Ovary (tissue), 9 donors: ENCODE measurements around the gene WASF1. TPM values are rescaled to one million over a fixed set of nuclear protein-coding genes. Genes with fewer than 3 reads are reported as not detected.
"Not testable (repeated sequence)": the region's sequence is repeated elsewhere in the genome, so short reads cannot be mapped to it uniquely, and the experiment has no call there.

Experiments
- DNase-seq, 5 donors: peaks; one replicate each; pipeline ENCODE4 v3.0.0-alpha.2; 2019 to 2020
- H3K27ac ChIP-seq, 2 donors: fragments of 200-600 bp; one replicate each; pipeline versions ENCODE4 v1.5.1 to v1.8.0; 2019 to 2022
- H3K27me3 ChIP-seq: fragments of 200-600 bp; one replicate; pipeline ENCODE4 v1.8.0; 2022
- H3K36me3 ChIP-seq: fragments of 200-600 bp; sonication (generic); one replicate; pipeline ENCODE4 v1.5.1; 2019
- H3K4me1 ChIP-seq: one replicate; pipeline ENCODE4 v1.8.1; 2013; ENCODE audit warnings: mild to moderate bottlenecking, moderate library complexity; ENCODE audit not compliant: insufficient read depth
- H3K4me3 ChIP-seq: fragments of 200-600 bp; sonication (generic); one replicate; pipeline ENCODE4 v1.5.1; 2017
- H3K9me3 ChIP-seq, 2 donors: fragments of 200-600 bp in 1 of 2; sonication (generic) in 1 of 2; one replicate each; pipeline versions ENCODE4 v1.5.1 to v1.8.1; 2013 to 2019; ENCODE audit warnings: mild to moderate bottlenecking in 1 of 2, moderate library complexity in 1 of 2
- CTCF ChIP-seq, 3 donors: fragments of 450-650 bp in 2 of 3; fragments of 200-600 bp in 1 of 3; IDR thresholded peaks; one replicate each; pipeline versions ENCODE4 v1.5.1 to v1.8.0; 2016 to 2022; ENCODE audit warnings: antibody characterized with exemption in 3 of 3, mild to moderate bottlenecking in 1 of 3
- EP300 ChIP-seq: sonication (generic); formaldehyde crosslinking; IDR thresholded peaks from one replicate; pipeline ENCODE4 v1.6.1; 2017; ENCODE audit warnings: antibody characterized with exemption
- POLR2A ChIP-seq: fragments of 450-650 bp; IDR thresholded peaks from one replicate; pipeline ENCODE4 v1.6.1; 2017; ENCODE audit warnings: antibody characterized with exemption, mild to moderate bottlenecking, moderate library complexity
- WGBS, 3 donors: extraction: QIAGEN DNeasy Blood & Tissue Kit in 1 of 3; methylation state at CpG; one replicate each; pipeline versions ENCODE4 v1.1.5 to v1.1.7; 2013 to 2017; 5-methylcytosine and 5-hydroxymethylcytosine counted together
- intact Hi-C, 4 donors: fragments of 100-400 bp; cut with DNase I; formaldehyde crosslinking; loops; one replicate each; pipeline versions ENCODE4 v1.11.0 to v1.15.1; 2022 to 2023
- polyA plus RNA-seq, 2 donors: library from polyadenylated mRNA; stranded (reverse); fragments of 200-250 nt in 1 of 2; fragments of 350-450 nt in 1 of 2; fragmentation: Illumina TruSeq in 1 of 2; extraction: RNeasy Lipid Tissue Mini Kit (QIAGEN cat#74804) in 1 of 2; gene quantifications; one replicate each; pipeline ENCODE4 v1.2.3, GENCODE V29; 2013 to 2014
- total RNA-seq, 7 donors: library from RNA; depleted of rRNA in 2 of 7; stranded (reverse); fragments of >200 nt in 2 of 7; fragmentation: NEBNext Ultra II Directional in 3 of 7; extraction: Animal tissue kit (Norgen Biotek cat#: 25700) in 3 of 7; gene quantifications; one replicate each; pipeline versions ENCODE4 v1.1.0 to v1.2.4, GENCODE V29; 2016 to 2023
- donor health status: DM: no; HTN: no; CAD: no; lungs with moderate emphysema.
- donor health status: DM: no; HTN: no; CAD: no.
- donor health status: Bipolar disorder and iron deficiency.
- donor health status: DM: yes; HTN: yes; CAD: no.
- donor health status: DM: no; HTN: no; CAD: no.
- donor health status: DM: yes; HTN: yes; CAD: no.

WASF1 gene
- total and polyA plus RNA-seq, 9 donors = 16.1 to 40.6 (median 22.5) TPM

DNA sequence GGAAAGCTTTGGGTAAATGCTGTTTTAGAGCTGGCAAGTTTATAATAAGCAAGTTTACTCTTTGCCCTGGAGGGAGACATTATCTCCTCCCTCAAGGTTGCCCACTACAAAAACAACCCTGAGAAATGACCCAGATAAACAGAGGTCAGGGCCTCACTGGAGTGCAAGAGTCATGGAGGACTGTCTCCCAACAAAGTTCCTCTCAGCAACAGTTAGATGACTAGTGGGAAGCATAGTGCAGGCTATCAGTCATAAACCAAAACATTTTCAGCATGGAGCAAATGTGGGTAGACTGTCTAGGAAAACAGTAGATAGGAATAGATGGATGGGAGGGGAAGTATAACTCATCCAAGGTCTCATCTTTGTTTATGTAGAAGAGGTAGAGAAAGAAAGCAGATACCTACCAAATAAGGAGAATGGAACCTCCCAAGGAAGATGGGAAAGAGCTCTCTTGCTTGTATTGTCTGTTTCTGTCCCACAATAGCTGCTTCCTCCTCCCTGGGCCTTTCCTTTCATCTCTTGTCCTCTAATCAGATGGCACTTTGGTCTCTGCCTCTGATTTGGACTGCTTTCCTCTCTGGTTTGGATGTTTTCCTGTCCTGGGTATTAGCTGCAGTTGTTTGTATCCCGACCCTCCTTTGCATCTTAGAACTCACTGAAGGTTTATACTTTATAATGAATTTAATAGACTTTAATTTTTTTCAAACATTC is 95.4 kb downstream of the WASF1 start:
- intact Hi-C loops = no loop called here
- WGBS, 3 donors = 11 to 32% (median 14%) methylated on average over 1 of the region's 1 CpG
- Histone ChIP-seq H3K9me3 (no peaks in the 10 kb centered on the region), H3K27me3 (no peaks in the 10 kb centered on the region), H3K4me1 (peaks cover 6% of the 10 kb centered on the region), H3K36me3 (no peaks in the 10 kb centered on the region), H3K4me3 (no peak overlapping the region), H3K27ac (no peak overlapping the region)
- TF ChIP-seq POLR2A (no peak), CTCF (IDR thresholded peaks at IDR 0.05) (no peak), EP300 (no peak)
- no peak for DNase-seq

DNA sequence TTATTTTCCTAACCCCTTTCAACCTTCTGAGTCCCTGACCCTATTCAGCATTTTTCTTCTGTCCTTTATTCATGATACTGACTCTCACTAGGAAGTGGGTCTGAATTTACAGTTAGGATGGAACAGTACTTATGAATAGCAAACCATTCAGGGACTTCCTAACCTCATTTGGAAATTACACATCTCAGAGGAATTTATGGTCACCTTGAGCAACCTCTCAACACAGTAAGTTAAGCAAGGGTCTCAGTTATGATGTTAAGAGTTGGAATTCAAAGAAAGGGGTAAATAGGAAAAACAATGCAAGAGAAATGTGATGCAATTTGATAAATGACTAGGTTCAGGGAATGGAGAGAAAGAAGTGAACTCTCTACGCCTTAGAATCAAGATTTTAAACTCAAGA is 104.1 kb downstream of the WASF1 start:
- H3K36me3 ChIP-seq = no peaks in the 10 kb centered on the region
- no peak for DNase-seq
- H3K4me3 ChIP-seq = no peak overlapping the region
- no peaks in the 10 kb centered on the region for H3K4me1 ChIP-seq
- H3K27me3 ChIP-seq = no peaks in the 10 kb centered on the region
- intact Hi-C loops = no loop called here
- no peaks in the 10 kb centered on the region for H3K9me3 ChIP-seq
- no peak overlapping the region for H3K27ac ChIP-seq
- WGBS, 3 donors = 87 to 93% (median 92%) methylated on average over 1 of the region's 1 CpG
- TF ChIP-seq CTCF (IDR thresholded peaks at IDR 0.05) = no peak
- no peak for TF ChIP-seq POLR2A
- no peak for TF ChIP-seq EP300

DNA sequence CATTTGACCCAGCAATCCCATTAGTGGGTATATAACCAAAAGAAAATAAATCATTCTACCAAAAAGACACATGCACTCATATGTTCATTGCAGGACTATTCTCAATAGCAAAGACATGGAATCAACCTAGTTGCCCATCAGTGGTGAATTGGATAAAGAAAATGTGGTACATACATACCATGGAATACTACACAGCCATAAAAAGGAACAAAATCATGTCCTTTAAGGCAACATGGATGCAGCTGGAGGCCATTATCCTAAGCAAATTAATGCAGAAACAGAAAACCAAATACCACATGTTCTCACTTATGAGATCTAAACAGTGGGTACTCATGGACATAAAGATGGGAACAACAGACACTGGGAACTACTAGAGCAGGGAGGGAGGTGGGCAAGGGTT is 106.0 kb downstream of the WASF1 start:
- H3K27ac ChIP-seq, H3K9me3 ChIP-seq, H3K27me3 ChIP-seq, H3K4me1 ChIP-seq, H3K4me3 ChIP-seq, intact Hi-C loops, DNase-seq, H3K36me3 ChIP-seq: not testable (repeated sequence)

- no peaks in the 10 kb centered on the region for H3K27me3 ChIP-seq
- H3K4me1 ChIP-seq = no peaks in the 10 kb centered on the region
- intact Hi-C loops = loop anchor here in 2 of 4 donors (10.0 kb wide), 2 partner anchors 316 to 326 kb away; no protein-coding TSS in a partner anchor
- no peak overlapping the region for H3K4me3 ChIP-seq
- H3K27ac ChIP-seq = no peak overlapping the region
- 88 to 91% (median 89%) methylated on average over 8 of the region's 8 CpGs for WGBS, 3 donors
- no peaks in the 10 kb centered on the region for H3K36me3 ChIP-seq
- no peak for DNase-seq
- H3K9me3 ChIP-seq = no peaks in the 10 kb centered on the region
- TF ChIP-seq POLR2A (no peak), EP300 (no peak), CTCF (IDR thresholded peaks at IDR 0.05) (no peak)
Measured at GRCh38 chr6:110068592-110068967, 110.9 kb downstream of the WASF1 start.

DNA sequence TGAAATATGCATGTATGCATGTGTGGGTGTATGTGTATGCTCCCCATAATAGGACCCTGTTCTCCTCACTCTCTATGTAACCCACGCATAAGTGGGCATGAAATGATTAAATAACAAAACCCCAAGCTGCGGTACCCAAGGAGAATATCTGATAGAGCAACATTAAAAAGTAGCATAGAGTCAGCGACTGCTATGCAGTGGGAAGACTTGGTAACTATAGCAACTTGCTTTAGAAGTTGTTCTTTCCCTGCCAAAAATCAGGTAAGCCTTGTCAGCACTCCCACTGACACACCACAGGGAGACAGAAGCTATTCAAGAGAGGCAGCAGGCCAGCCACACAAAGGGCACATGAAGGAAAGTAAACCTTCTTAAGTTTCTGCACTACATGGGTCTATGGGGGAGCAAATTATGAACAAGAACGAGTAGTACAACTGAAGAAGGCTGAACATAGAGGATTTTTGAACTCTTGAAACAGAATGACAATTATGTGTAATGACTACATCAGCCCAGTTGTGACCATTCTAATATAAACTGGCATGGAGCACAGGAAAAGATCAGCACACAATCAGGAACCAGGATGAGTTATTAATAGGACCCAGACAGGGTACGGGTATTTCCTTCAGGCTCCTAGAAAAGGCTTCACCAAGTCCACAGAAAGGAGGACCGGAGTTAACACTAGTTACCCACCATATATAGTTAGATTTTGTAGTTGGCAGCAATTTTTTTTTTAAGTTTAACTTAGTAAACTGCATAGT is 111.5 kb downstream of the WASF1 start:
- Histone ChIP-seq H3K9me3 (no peaks in the 10 kb centered on the region), H3K27ac (no peak overlapping the region), H3K36me3 (no peaks in the 10 kb centered on the region), H3K4me3 (no peak overlapping the region), H3K4me1 (no peaks in the 10 kb centered on the region), H3K27me3 (no peaks in the 10 kb centered on the region)
- intact Hi-C loops = loop anchor here in 2 of 4 donors (10.0 kb wide), 2 partner anchors 317 to 327 kb away; no protein-coding TSS in a partner anchor
- WGBS, 3 donors = 38 to 45% (median 44%) methylated on average over 6 of the region's 6 CpGs
- DNase-seq = no peak
- TF ChIP-seq CTCF (IDR thresholded peaks at IDR 0.05) = no peak
- TF ChIP-seq EP300 = no peak
- TF ChIP-seq POLR2A = no peak
